Keratinocyte (primary cell): ENCODE results near the gene PWWP2B. TPM values are rescaled to one million over a fixed set of nuclear protein-coding genes. Genes with fewer than 3 reads are reported as not detected.

Experiments
- DNase-seq: peaks from one replicate; pipeline ENCODE4 v3.0.0-alpha.2; 2011; ENCODE audit warnings: low read depth, missing footprints, low spot score
- FAIRE-seq: peaks from 2 replicates; lab custom pipeline; 2011; peaks lifted over from hg19 to GRCh38; lab: Jason Lieb, UNC
- H2AFZ ChIP-seq: 2 replicates; pipeline ENCODE4 v1.6.0; 2012; ENCODE audit warnings: low read length, control low read depth, inconsistent platforms; ENCODE audit not compliant: control insufficient read depth
- H3K27ac ChIP-seq: 2 replicates; pipeline ENCODE4 v1.5.1; 2011; ENCODE audit warnings: low read length; ENCODE audit not compliant: control insufficient read depth, insufficient read depth
- H3K27me3 ChIP-seq: 3 replicates; pipeline ENCODE4 v1.6.0; 2011; ENCODE audit warnings: low read length; ENCODE audit not compliant: control insufficient read depth, insufficient read depth; ENCODE audit errors: extremely low read depth
- H3K36me3 ChIP-seq, 2 experiments: 2 replicates in 1 of 2; 3 replicates in 1 of 2; pipeline ENCODE4 v1.5.1; 2011; ENCODE audit warnings: low read length in 2 of 2, mild to moderate bottlenecking in 1 of 2; ENCODE audit not compliant: control insufficient read depth in 2 of 2, insufficient read depth in 2 of 2; ENCODE audit errors: extremely low read depth in 1 of 2
- H3K4me1 ChIP-seq: 3 replicates; pipeline ENCODE4 v1.5.1; 2011; ENCODE audit warnings: low read length; ENCODE audit not compliant: control insufficient read depth, insufficient read depth; ENCODE audit errors: extremely low read depth
- H3K4me2 ChIP-seq: 3 replicates; pipeline ENCODE4 v1.6.0; 2011; ENCODE audit warnings: low read depth, low read length; ENCODE audit not compliant: control insufficient read depth, insufficient read depth; ENCODE audit errors: extremely low read depth
- H3K4me3 ChIP-seq, 3 experiments: fragments of 200-600 bp in 1 of 3; sonication (generic) in 1 of 3; 2 replicates in 2 of 3; 3 replicates in 1 of 3; pipeline ENCODE4 v1.5.1; 2011 to 2016; ENCODE audit warnings: low read length in 3 of 3, mild to moderate bottlenecking in 3 of 3, control low read depth in 2 of 3, inconsistent platforms in 1 of 3, low read depth in 1 of 3, mixed read lengths in 1 of 3, mixed run types in 1 of 3, moderate library complexity in 1 of 3; ENCODE audit not compliant: control insufficient read depth in 2 of 3, insufficient read depth in 2 of 3; ENCODE audit errors: extremely low read depth in 1 of 3
- H3K79me2 ChIP-seq: 2 replicates; pipeline ENCODE4 v1.6.0; 2012; ENCODE audit warnings: low read length; ENCODE audit not compliant: control insufficient read depth, insufficient read depth
- H3K9ac ChIP-seq: 3 replicates; pipeline ENCODE4 v1.6.0; 2011; ENCODE audit warnings: low read length; ENCODE audit not compliant: control insufficient read depth, insufficient read depth; ENCODE audit errors: extremely low read depth
- H3K9me1 ChIP-seq: 3 replicates; pipeline ENCODE4 v1.6.0; 2011; ENCODE audit warnings: low read length; ENCODE audit not compliant: control insufficient read depth, insufficient read depth; ENCODE audit errors: extremely low read depth
- H3K9me3 ChIP-seq: 2 replicates; pipeline ENCODE4 v1.5.1; 2012; ENCODE audit warnings: low read depth, low read length; ENCODE audit not compliant: control insufficient read depth
- H4K20me1 ChIP-seq: 3 replicates; pipeline ENCODE4 v1.6.0; 2011; ENCODE audit warnings: low read length; ENCODE audit not compliant: control insufficient read depth, insufficient read depth; ENCODE audit errors: extremely low read depth
- EZH2 ChIP-seq: IDR thresholded peaks from one replicate; pipeline ENCODE4 v1.6.1; 2012; ENCODE audit warnings: inconsistent platforms, mild to moderate bottlenecking, low read length, moderate library complexity
- dilution Hi-C: fragments of 300-500 bp; cut with MboI; formaldehyde crosslinking; loops from one replicate; pipeline ENCODE4 v1.7.0; 2020; ENCODE audit warnings: low sequenced_read_pairs; ENCODE audit not compliant: extremely low pct_ligation_motif_present
- polyA plus RNA-seq, 5 experiments: library from polyadenylated mRNA; depleted of rRNA in 3 of 5; stranded (reverse) in 3 of 5; stranded (forward) in 1 of 5; unstranded in 1 of 5; fragments of >200 nt; gene quantifications; 1 replicate in 1 of 5; 2 replicates in 3 of 5; 3 replicates in 1 of 5; pipeline versions ENCODE4 v1.2.1 to v1.2.3, GENCODE V29; 2011 to 2012; ENCODE audit warnings: missing spikeins in 2 of 5, low read depth in 1 of 5, low replicate concordance in 1 of 5
- TF ChIP-seq, protein P1 (sequence below), 3 experiments: IDR thresholded peaks in 1 of 3; conservative IDR thresholded peaks in 1 of 3; optimal IDR thresholded peaks in 1 of 3; 2 replicates in 2 of 3; 3 replicates in 1 of 3; pipeline versions ENCODE3 to v1.5.1; 2011; ENCODE audit warnings: low read length in 3 of 3, mild to moderate bottlenecking in 3 of 3, moderate library complexity in 2 of 3, control low read depth in 1 of 3, inconsistent platforms in 1 of 3; ENCODE audit not compliant: insufficient read depth in 2 of 3; ENCODE audit errors: extremely low read depth in 1 of 3

PWWP2B gene
- polyA plus RNA-seq, 1 donor (not counting 4 experiments of a cell fraction or from before 2014, with no cell fraction given), result 3.1 TPM

DNA sequence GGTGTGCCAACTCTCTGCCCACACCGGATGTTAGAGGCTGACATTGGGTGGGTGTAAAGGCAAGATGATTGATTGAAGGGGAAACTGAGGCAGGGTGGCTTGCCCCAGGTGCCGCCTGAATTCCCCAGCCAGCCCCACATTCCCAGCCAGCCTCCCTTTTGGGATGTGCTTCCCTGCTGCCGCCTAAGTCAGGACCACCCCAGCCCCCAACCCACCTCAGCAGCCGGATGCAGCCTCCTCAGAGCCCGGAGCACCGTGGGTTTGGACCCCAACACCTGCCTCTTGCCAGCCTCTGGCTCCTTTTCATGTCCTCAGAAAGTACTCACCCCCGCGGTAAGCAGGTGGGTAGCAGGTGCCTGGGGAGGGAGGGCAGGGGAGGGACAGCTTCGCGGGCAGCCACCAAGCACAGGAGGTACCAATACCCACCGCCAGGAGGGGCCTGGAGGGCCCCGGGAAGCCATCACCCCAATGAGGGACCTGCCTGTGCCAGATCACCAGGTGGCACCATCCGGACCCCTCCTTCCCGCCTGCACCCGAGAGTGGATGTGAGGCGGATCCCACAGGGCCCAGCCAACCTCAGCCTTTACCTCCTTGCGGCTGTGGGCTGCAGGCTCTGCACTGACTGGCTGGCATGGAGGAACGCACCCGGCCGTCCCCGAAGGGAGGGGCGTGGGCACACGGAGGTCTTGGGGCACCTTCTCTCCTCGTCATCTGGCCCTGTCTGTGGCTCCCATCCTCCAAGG, 60.5 kb downstream of the PWWP2B start:
- Histone ChIP-seq H3K27ac (no peak overlapping the region), H3K9ac (no peak overlapping the region), H3K36me3 (no peaks in the 10 kb centered on the region), H3K9me1 (no peaks in the 10 kb centered on the region), H3K79me2 (no peaks in the 10 kb centered on the region), H2AFZ (no peak overlapping the region), H4K20me1 (no peaks in the 10 kb centered on the region), H3K4me3 (no peak overlapping the region), H3K9me3 (no peaks in the 10 kb centered on the region), H3K27me3 (peaks cover 9% of the 10 kb centered on the region), H3K4me1 (peaks cover 5% of the 10 kb centered on the region), H3K4me2 (no peak overlapping the region)
- DNase-seq, result no peak
- no peak for FAIRE-seq
- no peak for TF ChIP-seq EZH2
- TF ChIP-seq, protein P1, sequence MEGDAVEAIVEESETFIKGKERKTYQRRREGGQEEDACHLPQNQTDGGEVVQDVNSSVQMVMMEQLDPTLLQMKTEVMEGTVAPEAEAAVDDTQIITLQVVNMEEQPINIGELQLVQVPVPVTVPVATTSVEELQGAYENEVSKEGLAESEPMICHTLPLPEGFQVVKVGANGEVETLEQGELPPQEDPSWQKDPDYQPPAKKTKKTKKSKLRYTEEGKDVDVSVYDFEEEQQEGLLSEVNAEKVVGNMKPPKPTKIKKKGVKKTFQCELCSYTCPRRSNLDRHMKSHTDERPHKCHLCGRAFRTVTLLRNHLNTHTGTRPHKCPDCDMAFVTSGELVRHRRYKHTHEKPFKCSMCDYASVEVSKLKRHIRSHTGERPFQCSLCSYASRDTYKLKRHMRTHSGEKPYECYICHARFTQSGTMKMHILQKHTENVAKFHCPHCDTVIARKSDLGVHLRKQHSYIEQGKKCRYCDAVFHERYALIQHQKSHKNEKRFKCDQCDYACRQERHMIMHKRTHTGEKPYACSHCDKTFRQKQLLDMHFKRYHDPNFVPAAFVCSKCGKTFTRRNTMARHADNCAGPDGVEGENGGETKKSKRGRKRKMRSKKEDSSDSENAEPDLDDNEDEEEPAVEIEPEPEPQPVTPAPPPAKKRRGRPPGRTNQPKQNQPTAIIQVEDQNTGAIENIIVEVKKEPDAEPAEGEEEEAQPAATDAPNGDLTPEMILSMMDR (optimal IDR thresholded peaks at IDR 0.05 in 1 of 3, IDR thresholded peaks at IDR 0.05 in 1 of 3, conservative IDR thresholded peaks at IDR 0.05 in 1 of 3; ENCODE audit: extremely low read depth in 1 of 3, insufficient read depth in 2 of 3, low read length in 3 of 3), result peak in 2 of 3 experiments; percentile 6 to 15
- dilution Hi-C loops, result no loop called here

DNA sequence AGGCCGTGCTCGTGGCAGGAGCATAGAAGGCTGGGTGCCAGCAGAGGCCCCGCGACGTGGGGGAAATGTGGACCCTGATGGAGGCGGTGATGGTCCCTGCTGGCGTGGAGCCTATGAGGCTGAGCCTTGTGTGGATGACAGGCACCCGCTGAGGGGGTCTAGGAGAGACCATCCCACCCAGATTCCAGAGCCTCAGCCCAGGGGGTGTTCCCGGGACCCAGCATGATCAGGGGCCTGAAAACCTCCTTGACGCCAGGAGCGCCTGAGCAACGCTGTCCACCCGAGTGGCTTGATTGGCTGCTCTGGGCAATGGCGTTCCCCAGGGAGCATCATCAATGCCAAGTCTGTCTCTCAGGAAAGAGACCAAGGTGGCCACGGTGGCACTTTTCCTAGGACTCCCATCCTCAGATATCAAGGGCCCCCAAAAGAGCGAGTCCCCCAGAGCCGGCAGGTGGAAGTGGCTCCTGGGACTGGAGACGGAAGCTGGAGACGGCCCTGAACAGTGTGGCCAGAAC, 61.1 kb downstream of the PWWP2B start:
- FAIRE-seq (no peak), DNase-seq (no peak)
- Histone ChIP-seq H3K9me3 (no peaks in the 10 kb centered on the region), H3K4me3 (no peak overlapping the region), H3K4me2 (no peak overlapping the region), H3K9ac (no peak overlapping the region), H3K27me3 (peaks cover 9% of the 10 kb centered on the region), H4K20me1 (no peaks in the 10 kb centered on the region), H3K4me1 (no peaks in the 10 kb centered on the region), H3K9me1 (no peaks in the 10 kb centered on the region), H3K36me3 (no peaks in the 10 kb centered on the region), H2AFZ (no peak overlapping the region), H3K27ac (no peak overlapping the region), H3K79me2 (no peaks in the 10 kb centered on the region)
- no peak for TF ChIP-seq EZH2
- TF ChIP-seq, protein P1 (optimal IDR thresholded peaks at IDR 0.05 in 1 of 3, IDR thresholded peaks at IDR 0.05 in 1 of 3, conservative IDR thresholded peaks at IDR 0.05 in 1 of 3; ENCODE audit: extremely low read depth in 1 of 3, insufficient read depth in 2 of 3, low read length in 3 of 3), result no peak
- dilution Hi-C loops, result no loop called here
